K562 (cell line): Measurements from ENCODE around the gene BRD4. TPM values are rescaled to one million over a fixed set of nuclear protein-coding genes. Genes with fewer than 3 reads are reported as not detected.

ENCODE experiments used
- BRCA1 ChIP-seq, 2 experiments: fragments of 450-650 bp in 1 of 2; sonication (generic) in 1 of 2; formaldehyde crosslinking in 1 of 2; IDR thresholded peaks; 2 replicates each; pipeline versions ENCODE4 v1.5.0 to v1.6.1; 2017 to 2020; ENCODE audit warnings: mild to moderate bottlenecking in 1 of 2, missing genetic modification reagents in 1 of 2
- NCOR1 ChIP-seq: fragments of 450-650 bp; IDR thresholded peaks from 2 replicates; pipeline ENCODE4 v1.6.1; 2016; ENCODE audit warnings: mild to moderate bottlenecking, moderate library complexity
- RBM17 ChIP-seq: fragments of 200-400 bp; formaldehyde crosslinking; IDR thresholded peaks from 2 replicates; pipeline ENCODE4 v1.6.1; 2017; ENCODE audit warnings: low read depth, mild to moderate bottlenecking, low read length, borderline replicate concordance
- TCF7 ChIP-seq: sonication (generic); IDR thresholded peaks from 2 replicates; pipeline ENCODE4 v1.6.1; 2016; ENCODE audit warnings: antibody characterized with exemption, borderline replicate concordance
- polyA plus RNA-seq, 8 experiments: library from polyadenylated mRNA; depleted of rRNA in 4 of 8; stranded (reverse) in 5 of 8; unstranded in 3 of 8; fragments of >200 nt; fragmentation: Nextera tagmentation in 2 of 8; fragmentation: Illumina TruSeq in 1 of 8; extraction: Ambion mirVana in 2 of 8; extraction: Trizol in 1 of 8; gene quantifications; 2 replicates each; pipeline versions ENCODE4 v1.2.1 to v1.2.3, GENCODE V29; 2011 to 2014; ENCODE audit warnings: inconsistent platforms in 1 of 8, missing spikeins in 1 of 8
- total RNA-seq, 7 experiments: library from RNA; depleted of rRNA in 6 of 7; stranded (reverse); fragments of >200 nt in 6 of 7; fragmentation: Illumina TruSeq in 2 of 7; extraction: Trizol in 2 of 7; gene quantifications; 2 replicates each; pipeline versions ENCODE4 v1.2.1 to v1.2.3, GENCODE V29; 2011 to 2021; ENCODE audit warnings: low replicate concordance in 1 of 7
- TF ChIP-seq, protein P1 (sequence below): fragments of 450-650 bp; formaldehyde crosslinking; IDR thresholded peaks from 2 replicates; pipeline ENCODE4 v1.4.0; 2020; ENCODE audit warnings: mild to moderate bottlenecking, moderate library complexity
- TF ChIP-seq, protein P2 (sequence below), 2 experiments: fragments of 150-350 bp in 1 of 2; IDR thresholded peaks; 2 replicates each; pipeline ENCODE4 v1.6.1; 2012 to 2016; ENCODE audit warnings: low read depth in 2 of 2, low read length in 2 of 2, mild to moderate bottlenecking in 1 of 2, moderate library complexity in 1 of 2
- TF ChIP-seq, protein P3 (sequence below): fragments of 250-450 bp; sonication (Bioruptor Pico); IDR thresholded peaks from 2 replicates; pipeline ENCODE4 v1.4.0; 2020
- TF ChIP-seq, protein P4 (sequence below): sonication (generic); formaldehyde crosslinking; IDR thresholded peaks from 2 replicates; pipeline ENCODE4 v1.8.1; 2023; ENCODE audit warnings: mild to moderate bottlenecking, missing genetic modification reagents
- TF ChIP-seq, protein P5 (sequence below), 2 experiments: fragments of 250-450 bp in 1 of 2; fragments of 450-650 bp in 1 of 2; sonication (Bioruptor Pico) in 1 of 2; IDR thresholded peaks; 2 replicates each; pipeline versions ENCODE4 v1.6.1 to v1.8.0; 2016 to 2021; ENCODE audit warnings: mild to moderate bottlenecking in 2 of 2, moderate library complexity in 2 of 2, missing compliant biosample characterization in 1 of 2, missing genetic modification characterization in 1 of 2
- TF ChIP-seq, protein P6 (sequence below): fragments of 250-450 bp; sonication (Bioruptor Pico); IDR thresholded peaks from 2 replicates; pipeline ENCODE4 v1.6.1; 2021; ENCODE audit warnings: mild to moderate bottlenecking

Gene BRD4
- total and polyA plus RNA-seq, 9 of the 15 experiments (the other 6 are each of a cell fraction or from before 2014, with no cell fraction given), result 1.8 to 105 (median 15.6) TPM

DNA sequence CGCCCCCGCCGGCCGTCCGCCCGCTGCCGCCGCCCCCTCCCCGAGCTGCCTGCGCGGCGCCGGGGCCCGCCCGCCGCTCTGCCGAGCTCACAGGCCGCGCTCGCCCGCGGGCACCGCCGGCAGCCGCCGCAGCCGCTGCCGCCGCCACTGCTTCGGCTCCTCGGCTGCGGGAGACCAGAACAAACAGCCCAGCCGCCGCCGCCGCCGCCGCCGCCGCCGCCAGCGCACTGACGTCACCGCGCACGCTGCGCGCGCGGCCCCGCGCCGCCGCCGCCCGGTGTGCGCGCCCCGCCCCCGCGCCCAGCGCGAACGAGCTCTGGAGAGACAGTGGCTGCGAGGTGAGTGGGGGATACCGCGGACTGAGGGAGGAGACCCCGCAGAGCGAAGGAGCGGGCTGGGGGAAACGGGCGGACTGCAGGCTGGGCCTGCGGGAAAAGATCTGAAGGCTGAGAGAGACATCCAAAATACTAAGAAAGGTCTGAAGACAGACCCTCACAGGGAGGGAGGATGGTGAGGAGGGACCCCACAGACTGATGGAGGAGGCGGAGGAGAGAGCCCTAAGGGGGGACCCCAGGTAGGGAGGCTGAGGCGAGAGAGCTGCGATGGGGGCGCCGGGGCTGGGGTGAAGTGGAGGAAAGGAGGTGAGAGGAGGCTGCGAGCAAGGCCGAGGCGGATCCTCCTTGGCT is at the start of gene BRD4 (continued):
- TF ChIP-seq, protein P1, sequence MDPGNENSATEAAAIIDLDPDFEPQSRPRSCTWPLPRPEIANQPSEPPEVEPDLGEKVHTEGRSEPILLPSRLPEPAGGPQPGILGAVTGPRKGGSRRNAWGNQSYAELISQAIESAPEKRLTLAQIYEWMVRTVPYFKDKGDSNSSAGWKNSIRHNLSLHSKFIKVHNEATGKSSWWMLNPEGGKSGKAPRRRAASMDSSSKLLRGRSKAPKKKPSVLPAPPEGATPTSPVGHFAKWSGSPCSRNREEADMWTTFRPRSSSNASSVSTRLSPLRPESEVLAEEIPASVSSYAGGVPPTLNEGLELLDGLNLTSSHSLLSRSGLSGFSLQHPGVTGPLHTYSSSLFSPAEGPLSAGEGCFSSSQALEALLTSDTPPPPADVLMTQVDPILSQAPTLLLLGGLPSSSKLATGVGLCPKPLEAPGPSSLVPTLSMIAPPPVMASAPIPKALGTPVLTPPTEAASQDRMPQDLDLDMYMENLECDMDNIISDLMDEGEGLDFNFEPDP, result no peak
- TF ChIP-seq, protein P2, sequence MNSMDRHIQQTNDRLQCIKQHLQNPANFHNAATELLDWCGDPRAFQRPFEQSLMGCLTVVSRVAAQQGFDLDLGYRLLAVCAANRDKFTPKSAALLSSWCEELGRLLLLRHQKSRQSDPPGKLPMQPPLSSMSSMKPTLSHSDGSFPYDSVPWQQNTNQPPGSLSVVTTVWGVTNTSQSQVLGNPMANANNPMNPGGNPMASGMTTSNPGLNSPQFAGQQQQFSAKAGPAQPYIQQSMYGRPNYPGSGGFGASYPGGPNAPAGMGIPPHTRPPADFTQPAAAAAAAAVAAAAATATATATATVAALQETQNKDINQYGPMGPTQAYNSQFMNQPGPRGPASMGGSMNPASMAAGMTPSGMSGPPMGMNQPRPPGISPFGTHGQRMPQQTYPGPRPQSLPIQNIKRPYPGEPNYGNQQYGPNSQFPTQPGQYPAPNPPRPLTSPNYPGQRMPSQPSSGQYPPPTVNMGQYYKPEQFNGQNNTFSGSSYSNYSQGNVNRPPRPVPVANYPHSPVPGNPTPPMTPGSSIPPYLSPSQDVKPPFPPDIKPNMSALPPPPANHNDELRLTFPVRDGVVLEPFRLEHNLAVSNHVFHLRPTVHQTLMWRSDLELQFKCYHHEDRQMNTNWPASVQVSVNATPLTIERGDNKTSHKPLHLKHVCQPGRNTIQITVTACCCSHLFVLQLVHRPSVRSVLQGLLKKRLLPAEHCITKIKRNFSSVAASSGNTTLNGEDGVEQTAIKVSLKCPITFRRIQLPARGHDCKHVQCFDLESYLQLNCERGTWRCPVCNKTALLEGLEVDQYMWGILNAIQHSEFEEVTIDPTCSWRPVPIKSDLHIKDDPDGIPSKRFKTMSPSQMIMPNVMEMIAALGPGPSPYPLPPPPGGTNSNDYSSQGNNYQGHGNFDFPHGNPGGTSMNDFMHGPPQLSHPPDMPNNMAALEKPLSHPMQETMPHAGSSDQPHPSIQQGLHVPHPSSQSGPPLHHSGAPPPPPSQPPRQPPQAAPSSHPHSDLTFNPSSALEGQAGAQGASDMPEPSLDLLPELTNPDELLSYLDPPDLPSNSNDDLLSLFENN (IDR thresholded peaks at IDR 0.05; ENCODE audit: low read depth in 2 of 2, low read length in 2 of 2), result no peak
- TF ChIP-seq BRCA1 (IDR thresholded peaks at IDR 0.05), result no peak
- TF ChIP-seq BRCA1 (CRISPR knock-in tag; IDR thresholded peaks at IDR 0.05), result no peak
- TF ChIP-seq, protein P3, sequence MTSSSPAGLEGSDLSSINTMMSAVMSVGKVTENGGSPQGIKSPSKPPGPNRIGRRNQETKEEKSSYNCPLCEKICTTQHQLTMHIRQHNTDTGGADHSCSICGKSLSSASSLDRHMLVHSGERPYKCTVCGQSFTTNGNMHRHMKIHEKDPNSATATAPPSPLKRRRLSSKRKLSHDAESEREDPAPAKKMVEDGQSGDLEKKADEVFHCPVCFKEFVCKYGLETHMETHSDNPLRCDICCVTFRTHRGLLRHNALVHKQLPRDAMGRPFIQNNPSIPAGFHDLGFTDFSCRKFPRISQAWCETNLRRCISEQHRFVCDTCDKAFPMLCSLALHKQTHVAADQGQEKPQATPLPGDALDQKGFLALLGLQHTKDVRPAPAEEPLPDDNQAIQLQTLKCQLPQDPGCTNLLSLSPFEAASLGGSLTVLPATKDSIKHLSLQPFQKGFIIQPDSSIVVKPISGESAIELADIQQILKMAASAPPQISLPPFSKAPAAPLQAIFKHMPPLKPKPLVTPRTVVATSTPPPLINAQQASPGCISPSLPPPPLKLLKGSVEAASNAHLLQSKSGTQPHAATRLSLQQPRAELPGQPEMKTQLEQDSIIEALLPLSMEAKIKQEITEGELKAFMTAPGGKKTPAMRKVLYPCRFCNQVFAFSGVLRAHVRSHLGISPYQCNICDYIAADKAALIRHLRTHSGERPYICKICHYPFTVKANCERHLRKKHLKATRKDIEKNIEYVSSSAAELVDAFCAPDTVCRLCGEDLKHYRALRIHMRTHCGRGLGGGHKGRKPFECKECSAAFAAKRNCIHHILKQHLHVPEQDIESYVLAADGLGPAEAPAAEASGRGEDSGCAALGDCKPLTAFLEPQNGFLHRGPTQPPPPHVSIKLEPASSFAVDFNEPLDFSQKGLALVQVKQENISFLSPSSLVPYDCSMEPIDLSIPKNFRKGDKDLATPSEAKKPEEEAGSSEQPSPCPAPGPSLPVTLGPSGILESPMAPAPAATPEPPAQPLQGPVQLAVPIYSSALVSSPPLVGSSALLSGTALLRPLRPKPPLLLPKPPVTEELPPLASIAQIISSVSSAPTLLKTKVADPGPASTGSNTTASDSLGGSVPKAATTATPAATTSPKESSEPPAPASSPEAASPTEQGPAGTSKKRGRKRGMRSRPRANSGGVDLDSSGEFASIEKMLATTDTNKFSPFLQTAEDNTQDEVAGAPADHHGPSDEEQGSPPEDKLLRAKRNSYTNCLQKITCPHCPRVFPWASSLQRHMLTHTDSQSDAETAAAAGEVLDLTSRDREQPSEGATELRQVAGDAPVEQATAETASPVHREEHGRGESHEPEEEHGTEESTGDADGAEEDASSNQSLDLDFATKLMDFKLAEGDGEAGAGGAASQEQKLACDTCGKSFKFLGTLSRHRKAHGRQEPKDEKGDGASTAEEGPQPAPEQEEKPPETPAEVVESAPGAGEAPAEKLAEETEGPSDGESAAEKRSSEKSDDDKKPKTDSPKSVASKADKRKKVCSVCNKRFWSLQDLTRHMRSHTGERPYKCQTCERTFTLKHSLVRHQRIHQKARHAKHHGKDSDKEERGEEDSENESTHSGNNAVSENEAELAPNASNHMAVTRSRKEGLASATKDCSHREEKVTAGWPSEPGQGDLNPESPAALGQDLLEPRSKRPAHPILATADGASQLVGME (CRISPR knock-in tag), result no peak
- TF ChIP-seq, protein P4, sequence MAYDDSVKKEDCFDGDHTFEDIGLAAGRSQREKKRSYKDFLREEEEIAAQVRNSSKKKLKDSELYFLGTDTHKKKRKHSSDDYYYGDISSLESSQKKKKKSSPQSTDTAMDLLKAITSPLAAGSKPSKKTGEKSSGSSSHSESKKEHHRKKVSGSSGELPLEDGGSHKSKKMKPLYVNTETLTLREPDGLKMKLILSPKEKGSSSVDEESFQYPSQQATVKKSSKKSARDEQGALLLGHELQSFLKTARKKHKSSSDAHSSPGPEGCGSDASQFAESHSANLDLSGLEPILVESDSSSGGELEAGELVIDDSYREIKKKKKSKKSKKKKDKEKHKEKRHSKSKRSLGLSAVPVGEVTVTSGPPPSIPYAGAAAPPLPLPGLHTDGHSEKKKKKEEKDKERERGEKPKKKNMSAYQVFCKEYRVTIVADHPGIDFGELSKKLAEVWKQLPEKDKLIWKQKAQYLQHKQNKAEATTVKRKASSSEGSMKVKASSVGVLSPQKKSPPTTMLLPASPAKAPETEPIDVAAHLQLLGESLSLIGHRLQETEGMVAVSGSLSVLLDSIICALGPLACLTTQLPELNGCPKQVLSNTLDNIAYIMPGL (CRISPR knock-in tag), result no peak
- no peak for TF ChIP-seq TCF7
- TF ChIP-seq, protein P5, sequence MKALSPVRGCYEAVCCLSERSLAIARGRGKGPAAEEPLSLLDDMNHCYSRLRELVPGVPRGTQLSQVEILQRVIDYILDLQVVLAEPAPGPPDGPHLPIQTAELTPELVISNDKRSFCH (CRISPR knock-in tag; IDR thresholded peaks at IDR 0.05), result no peak
- TF ChIP-seq, protein P5 (tag; IDR thresholded peaks at IDR 0.05), result no peak
- TF ChIP-seq, protein P6, sequence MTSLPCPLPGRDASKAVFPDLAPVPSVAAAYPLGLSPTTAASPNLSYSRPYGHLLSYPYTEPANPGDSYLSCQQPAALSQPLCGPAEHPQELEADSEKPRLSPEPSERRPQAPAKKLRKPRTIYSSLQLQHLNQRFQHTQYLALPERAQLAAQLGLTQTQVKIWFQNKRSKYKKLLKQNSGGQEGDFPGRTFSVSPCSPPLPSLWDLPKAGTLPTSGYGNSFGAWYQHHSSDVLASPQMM (CRISPR knock-in tag), result no peak
- TF ChIP-seq NCOR1, result no peak
- TF ChIP-seq RBM17, result no peak
